Endometrial microvascular endothelial cells (primary cell): ENCODE data around the gene PRRC2C. TPM values are rescaled to one million over a fixed set of nuclear protein-coding genes. Genes with fewer than 3 reads are reported as not detected.
"Not testable (repeated sequence)": the region's sequence is repeated elsewhere in the genome, so short reads cannot be mapped to it uniquely, and the experiment has no call there.

Experiments used
- in situ Hi-C: cut with HindIII; loops from 2 replicates; pipeline ENCODE4 v1.10.0; 2017; ENCODE audit warnings: low sequenced_read_pairs, low pct_unique_long_range_greater_than_20kb; ENCODE audit errors: inconsistent ontology term
- total RNA-seq: library from RNA; depleted of rRNA; stranded (reverse); fragments of >200 nt; gene quantifications from one replicate; pipeline ENCODE4 v1.2.3, GENCODE V29; 2015; ENCODE audit errors: inconsistent ontology term

PRRC2C gene
- total RNA-seq, 1 donor from 2014 or later = 50.5 TPM

DNA sequence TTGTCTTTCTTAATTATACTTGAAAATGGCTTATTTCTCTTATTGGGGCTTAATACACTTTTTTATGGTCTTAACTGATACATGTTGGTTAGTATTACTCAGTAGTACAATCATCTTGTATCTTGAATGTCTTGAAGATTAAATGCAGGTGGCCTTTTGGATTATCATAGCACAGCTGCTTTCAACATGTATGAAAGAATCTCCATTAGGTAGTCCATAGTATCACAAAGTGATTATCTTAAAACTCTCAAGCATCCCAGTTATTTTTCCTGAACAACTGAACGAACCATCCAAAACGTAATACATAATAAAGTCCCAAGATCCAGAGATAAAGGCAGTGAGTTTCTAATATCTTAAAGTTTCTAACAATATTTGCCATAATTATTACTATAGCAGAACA, 85.0 kb downstream of the PRRC2C start:
- in situ Hi-C loops = no loop called here

DNA sequence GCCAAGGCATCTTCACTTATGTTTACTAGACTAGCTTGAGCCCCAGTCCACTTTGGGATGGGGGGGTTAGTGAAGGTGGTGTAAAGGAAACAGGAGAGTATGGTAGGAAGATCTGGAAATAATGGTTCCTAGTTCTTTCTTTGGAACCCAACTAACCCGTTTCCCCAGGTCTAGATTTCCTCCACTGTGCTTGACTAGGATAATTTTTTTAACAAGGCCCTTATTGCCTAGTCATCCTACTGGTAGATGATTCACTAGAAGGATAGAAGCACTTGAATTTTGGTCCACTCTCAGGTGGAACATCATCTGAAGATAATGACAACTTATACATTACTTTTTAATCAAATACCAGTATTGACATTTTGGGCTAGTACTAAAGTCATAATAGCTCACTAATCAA, 90.8 kb downstream of the PRRC2C start:
- in situ Hi-C loops = no loop called here

DNA sequence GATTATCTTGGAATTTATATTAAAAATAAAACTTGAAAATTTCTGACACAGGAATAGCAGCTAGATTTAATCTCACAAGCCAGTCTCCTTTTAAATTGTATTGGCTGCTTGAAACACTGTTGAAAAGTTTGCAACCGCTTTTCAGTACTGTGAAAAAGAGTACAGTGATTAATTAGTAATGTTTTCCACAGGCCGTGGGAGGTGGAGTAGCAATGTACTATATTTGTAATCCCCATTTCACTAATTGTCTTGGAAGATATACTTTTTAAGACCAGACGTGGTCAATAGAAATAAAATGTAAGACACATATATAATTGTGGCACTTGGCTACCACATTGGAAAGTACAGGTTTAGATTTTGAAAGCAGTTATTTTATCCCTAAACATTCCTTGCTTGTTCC, 95.9 kb downstream of the PRRC2C start:
- in situ Hi-C loops = no loop called here

DNA sequence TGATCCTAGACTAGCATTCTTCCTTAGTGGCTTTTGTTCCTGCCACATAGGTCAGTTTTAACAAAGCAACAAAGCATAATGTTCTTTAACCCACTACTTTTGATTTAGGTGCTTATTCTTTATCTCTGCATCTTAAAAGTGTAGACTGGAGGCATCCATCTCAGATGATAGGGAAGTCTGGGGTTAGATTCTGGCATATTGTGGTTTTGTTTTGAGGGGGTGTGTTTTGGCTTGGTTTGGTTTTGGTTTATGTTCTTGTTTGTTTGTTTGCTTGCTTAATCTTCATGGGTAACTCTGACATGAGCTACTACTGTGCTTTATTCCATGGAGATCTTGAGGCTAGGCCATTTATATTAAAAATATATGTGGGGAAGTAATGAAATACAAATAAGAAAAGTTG, 96.4 kb downstream of the PRRC2C start:
- in situ Hi-C loops = no loop called here

DNA sequence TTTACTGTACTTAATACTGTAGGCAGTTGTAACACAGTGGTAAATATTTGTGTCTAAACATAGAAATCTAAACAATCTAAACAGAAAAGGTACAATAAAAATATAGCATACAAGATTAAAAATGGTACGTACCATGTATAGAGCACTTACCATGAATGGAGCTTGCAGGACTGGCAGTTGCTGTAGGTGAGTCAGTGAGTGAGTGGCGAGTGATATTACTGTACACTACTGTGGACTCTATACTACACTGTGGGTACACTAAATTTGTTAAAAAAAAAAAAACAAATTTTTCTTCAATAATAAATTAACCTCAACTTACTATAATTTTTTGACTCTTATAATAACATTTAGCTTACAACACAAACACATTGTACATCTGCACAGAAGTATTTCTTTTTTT, 97.3 kb downstream of the PRRC2C start:
- in situ Hi-C loops = no loop called here

DNA sequence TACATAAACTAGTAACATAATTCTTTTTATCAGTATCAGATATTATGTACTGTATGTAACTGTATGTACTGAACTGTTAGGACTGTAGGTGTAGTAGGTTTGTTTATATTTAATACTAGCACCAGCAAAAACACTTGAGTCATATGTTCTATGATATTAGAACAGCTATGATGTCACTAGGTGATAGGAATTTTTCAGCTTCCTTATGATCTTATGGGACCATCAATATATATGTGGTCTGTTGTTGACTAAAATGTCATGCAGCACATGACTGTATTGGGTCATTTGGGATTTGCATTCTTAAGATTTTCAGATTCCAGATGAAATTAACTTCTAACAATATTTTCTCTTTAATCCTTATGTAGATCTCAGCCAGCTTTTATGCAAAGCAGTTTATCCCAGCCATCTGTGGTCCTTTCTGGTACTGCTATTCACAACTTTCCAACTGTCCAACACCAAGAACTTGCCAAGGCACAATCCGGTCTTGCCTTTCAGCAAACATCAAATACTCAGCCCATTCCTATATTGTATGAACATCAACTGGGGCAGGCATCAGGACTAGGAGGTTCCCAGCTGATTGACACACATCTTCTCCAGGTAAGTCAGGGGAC, 98.4 kb downstream of the PRRC2C start:
- in situ Hi-C loops = no loop called here

DNA sequence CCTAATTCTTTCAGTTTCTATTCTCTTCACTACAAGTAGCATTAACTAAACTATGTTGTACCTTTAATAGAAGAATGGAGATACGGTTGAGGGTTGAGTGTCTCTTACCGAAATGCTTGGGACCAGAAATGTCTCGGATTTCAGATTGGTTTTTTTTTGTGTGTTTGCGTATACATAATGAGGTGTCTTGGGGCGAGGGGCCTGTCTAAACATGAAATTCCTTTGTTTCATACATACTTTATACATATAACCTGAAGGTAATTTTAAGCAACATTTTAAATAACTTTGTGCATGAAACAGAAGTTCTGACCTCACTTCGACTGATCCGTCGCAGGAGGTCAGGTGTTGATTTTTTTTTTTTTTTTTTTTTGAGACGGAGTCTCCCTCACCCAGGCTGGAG, 100.4 kb downstream of the PRRC2C start:
- in situ Hi-C loops = no loop called here

DNA sequence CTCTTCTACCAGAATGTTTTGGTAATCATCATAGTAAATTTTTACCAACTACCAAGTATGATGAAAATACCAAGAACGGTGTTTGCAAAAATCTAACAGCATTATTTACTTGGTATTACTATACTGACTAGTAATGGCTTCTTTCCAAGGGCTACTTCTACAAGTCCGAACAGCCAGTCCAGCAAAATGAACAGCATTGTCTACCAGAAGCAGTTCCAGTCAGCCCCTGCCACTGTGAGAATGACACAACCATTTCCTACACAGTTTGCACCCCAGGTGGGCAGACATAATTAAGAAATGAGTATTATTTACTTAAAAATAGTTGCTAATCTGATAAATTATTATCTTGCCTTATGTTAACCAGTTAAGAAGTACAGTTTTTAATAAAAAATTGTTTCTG, 102.9 kb downstream of the PRRC2C start:
- in situ Hi-C loops = no loop called here

DNA sequence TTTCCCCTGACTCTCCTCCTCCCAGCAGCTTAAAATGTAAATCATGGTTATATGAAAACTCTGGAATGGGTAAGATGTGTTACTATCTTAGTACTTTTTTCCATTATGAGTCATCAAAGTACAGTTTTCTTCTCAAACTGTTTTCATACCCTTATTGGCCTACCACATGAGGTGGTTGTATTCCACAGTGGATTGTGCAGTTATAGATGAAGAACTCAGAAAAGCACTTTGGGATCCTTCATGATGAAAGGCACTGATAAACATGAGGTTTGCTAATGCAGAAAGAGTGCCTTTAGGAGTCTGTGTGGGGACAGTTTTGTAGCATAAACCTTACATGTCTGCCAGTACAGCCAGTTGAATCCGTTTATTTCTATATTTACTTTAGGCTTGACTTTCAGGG, 104.7 kb downstream of the PRRC2C start:
- in situ Hi-C loops = no loop called here

DNA sequence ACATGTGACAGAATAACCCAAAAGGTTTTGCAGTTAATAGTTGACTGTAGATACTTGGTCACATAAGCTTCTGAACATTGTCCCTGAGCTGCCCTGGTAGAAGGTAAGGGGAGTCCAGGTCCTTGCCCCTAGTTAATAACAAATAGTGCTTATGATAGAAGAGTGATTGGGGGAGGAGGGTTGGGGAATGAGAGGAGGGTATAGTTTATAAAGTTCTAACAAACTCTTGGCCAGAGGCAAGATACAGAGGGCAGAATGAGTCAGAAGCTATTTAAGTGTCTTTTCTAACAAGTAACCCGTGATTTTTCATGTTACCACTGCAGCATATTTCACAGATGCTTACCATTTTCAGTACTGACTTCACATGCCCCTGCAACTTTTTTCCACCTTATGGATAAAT, 110.0 kb downstream of the PRRC2C start:
- in situ Hi-C loops = no loop called here

DNA sequence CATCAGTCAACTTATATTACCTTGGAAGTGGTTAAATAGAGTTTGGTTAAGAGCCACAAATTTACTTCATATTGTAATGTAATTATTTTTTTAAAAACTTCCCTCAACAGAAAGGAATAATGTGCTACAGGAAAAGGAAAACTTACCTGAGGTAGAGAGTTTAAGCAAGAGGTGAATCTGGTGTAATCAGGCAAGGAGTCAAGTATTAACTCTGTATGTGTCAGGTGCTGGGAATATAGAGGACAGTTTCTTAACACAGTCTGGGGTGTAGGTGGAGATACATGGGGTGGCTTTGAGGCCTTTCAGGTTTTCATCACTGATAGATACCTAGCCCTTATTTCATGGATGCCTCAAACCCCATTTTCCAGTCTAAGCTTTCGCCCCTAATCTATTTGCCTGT, 110.8 kb downstream of the PRRC2C start:
- in situ Hi-C loops = no loop called here

DNA sequence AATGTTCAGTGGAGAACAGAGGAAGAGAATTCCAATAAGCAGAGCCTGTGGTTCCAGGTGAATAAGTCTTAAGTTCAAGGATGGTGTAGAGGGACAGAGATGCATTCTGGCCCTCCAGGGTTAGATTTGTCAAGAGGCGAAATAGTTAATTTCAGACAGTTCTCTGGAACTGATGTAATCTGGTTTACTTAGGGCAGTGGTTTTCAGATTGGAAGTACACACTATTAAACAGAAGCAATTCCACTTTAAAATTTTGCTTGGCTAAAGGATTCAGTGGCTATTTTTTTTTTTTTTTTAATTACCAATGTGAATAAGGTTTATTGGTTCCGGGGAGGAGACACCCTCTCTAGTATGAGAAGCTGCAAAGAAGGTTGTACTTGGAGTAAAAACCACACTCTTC, 111.4 kb downstream of the PRRC2C start:
- in situ Hi-C loops = no loop called here

DNA sequence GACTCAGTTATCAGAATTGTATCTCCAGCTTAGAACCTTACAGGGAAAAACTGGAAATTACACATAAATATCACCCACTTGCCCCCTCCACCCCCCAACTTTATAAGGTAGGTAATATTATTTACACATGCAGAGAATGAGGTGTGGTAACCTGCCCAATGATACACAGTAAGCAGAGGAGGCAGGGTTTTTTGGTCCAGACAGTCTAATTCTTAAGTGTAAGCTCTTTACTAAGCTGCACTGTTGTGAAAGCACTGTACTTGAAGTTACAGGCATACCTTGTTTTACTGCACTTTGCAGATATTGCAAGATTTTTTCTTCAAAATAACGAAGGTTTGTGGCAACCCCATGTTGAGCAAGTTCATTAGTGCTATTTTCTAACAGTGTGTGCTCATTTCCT, 111.9 kb downstream of the PRRC2C start:
- in situ Hi-C loops = no loop called here

DNA sequence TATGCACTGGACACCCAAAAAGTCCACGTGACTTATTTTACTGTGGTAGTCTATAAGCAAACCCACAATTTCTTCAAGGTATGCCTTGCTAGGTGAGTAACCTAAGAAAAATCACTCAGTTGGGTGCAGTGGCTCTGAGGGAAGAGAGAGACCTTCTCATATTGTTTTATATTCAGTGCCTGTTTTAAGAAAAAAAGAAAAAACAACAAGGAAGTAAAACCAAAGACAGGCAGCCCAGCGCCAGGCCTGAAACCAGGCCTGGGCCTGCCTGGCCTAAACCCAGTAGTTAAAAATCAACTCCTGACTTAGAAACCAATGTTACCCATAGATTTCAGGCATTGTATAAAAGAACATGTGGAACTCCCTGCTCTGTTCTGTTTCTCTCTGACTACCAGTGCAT, 115.0 kb downstream of the PRRC2C start:
- in situ Hi-C loops = not testable (repeated sequence)

DNA sequence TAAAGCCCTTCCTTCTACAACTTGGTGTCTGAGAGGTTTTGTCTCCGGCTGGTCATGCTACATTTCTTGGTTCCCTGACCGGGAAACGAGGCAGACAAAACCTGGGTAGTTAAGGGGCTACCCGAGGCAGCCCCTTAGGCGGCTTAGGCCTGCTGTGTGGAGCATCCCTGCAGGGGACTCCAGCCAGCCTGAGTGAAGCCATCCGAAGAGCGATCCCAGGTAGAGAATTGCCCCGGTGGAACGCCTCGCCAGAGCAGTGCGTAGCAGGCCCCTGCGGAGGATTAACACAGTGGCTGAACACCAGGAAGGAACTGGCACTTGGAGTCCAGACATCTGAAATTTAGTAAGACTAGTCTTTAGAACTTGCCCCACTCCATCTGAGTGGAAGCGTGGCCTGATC, 115.5 kb downstream of the PRRC2C start:
- in situ Hi-C loops = no loop called here

DNA sequence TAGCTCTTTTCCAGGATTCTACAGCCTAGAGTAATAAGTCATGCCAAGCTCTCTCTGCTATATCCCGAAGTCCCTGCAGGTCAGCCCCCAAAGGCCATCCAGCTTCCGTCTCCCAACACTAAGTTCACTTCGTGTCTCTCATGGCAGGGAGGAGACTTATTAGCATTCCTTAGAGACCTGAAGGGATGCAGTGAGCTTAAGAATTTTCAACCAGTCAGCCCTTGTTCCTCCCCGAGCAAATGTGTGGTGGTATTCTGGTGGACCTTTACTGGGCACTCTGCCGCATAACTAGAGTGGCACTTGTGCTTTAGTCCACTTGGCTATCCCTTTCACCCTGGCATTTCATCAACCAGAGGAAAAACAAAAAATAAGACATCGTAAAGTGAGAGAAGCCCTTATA, 117.7 kb downstream of the PRRC2C start:
- in situ Hi-C loops = not testable (repeated sequence)

DNA sequence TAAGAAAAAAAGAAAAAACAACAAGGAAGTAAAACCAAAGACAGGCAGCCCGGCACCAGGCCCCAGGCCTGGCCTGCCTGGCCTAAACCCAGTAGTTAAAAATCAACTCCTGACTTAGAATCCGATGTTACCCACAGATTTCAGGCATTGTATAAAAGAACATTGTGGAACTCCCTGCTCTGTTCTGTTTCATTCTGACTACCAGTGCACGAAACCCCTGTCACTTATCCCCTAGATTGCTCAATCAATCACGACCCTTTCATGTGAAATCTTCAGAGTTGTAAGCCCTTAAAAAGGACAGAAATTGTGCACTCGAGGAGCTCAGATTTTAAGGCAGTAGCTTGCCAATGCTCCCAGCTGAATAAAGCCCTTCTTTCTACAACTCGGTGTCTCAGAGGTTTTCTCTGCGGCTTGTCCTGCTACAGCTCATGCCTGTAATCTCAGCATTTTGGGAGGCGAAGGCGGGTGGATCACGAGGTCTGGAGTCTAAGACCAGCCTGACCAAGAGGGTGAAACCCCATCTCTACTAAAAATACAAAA, 121.1 kb downstream of the PRRC2C start:
- in situ Hi-C loops = no loop called here

DNA sequence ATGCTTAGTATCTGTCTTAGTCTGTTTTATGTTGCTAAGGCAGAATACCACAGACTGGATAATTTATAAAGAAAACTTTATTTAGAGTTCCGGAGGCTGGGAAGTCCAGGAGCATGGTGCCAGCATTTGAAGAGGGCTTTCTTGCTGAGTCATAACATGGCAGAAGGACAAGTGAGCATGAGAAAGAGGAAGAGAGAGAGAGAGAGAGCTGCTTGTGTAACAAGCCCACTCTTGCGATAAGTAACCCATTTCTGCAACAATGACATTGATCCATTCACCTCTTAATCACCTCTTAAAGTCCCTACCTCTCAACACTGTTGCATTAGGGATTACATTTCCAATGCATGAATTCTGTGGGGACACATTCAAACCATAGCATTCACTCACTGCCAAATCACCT, 125.1 kb downstream of the PRRC2C start:
- in situ Hi-C loops = no loop called here

DNA sequence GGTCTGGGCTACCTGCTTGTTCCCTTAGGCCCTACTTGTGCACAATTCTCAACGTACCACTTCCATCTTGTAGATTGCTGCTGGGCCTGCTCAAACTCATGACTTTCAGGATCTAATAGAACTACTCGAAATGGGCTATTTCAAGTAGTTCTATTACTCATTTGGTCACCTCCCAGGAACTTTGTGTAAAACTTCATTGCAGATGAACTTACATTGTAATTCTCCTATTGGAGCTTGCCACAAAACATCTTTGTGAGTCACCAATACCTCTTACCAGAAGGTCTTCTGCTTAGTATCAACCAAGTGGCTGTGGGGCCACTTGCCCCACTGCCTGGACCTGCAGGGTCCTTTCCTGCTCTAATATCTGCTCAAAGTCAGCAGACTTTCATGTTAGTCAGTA, 126.0 kb downstream of the PRRC2C start:
- in situ Hi-C loops = no loop called here

DNA sequence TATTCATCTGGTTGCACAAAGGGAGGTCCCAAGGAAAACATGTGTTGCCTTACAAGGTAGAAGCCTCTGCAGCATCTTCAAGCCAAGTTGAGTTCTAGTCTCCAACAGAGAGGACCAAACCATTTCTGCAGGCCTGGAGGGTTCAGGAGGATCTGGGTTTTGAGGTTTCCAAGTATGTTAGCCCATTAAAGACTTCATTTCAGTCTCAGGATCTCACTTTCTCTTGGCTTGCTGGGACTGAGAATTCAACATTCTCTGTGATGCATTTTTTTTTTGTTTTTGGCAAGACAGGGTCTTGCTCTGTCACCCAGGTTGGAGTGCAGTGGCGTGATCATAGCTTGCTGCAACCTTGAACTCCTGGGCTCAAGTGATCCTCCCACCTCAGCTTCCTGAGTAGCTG, 128.0 kb downstream of the PRRC2C start:
- in situ Hi-C loops = no loop called here
